HG03442 (cell line): ENCODE data around the gene NHLH2.

Source experiments
- ATAC-seq: cut with Tn5 transposase; IDR thresholded peaks from one replicate; pipeline ENCODE4 v1.9.1; 2021; ENCODE audit warnings: mild to moderate bottlenecking, moderate library complexity; ENCODE audit not compliant: unreplicated experiment

Gene NHLH2

GRCh38 chr1:115838431-115839028, 2.4 kb downstream of the NHLH2 start:
- no peak for ATAC-seq

- no peak for ATAC-seq
Observed at GRCh38 chr1:115837740-115838421, 3.0 kb downstream of the NHLH2 start.

- no peak for ATAC-seq
Observed at GRCh38 chr1:115837341-115837739, 3.6 kb downstream of the NHLH2 start.

GRCh38 chr1:115833856-115834255, 7.1 kb downstream of the NHLH2 start:
- no peak for ATAC-seq

- no peak for ATAC-seq
Observed at GRCh38 chr1:115832651-115833050, 8.3 kb downstream of the NHLH2 start.

GRCh38 chr1:115830963-115831362, 10.0 kb downstream of the NHLH2 start:
- no peak for ATAC-seq

GRCh38 chr1:115829947-115830346, 11.0 kb downstream of the NHLH2 start:
- no peak for ATAC-seq

GRCh38 chr1:115829023-115829674, 11.8 kb downstream of the NHLH2 start:
- ATAC-seq, result no peak

GRCh38 chr1:115828101-115829022, 12.6 kb downstream of the NHLH2 start:
- no peak for ATAC-seq

- no peak for ATAC-seq
Observed at GRCh38 chr1:115827452-115828044, 13.4 kb downstream of the NHLH2 start.

GRCh38 chr1:115826628-115827027, 14.3 kb downstream of the NHLH2 start:
- ATAC-seq, result no peak

GRCh38 chr1:115822117-115822516, 18.8 kb downstream of the NHLH2 start:
- no peak for ATAC-seq

GRCh38 chr1:115815694-115816093, 25.2 kb downstream of the NHLH2 start:
- ATAC-seq, result no peak

GRCh38 chr1:115814685-115815398, 26.1 kb downstream of the NHLH2 start:
- ATAC-seq, result no peak

- no peak for ATAC-seq
Observed at GRCh38 chr1:115813727-115814126, 27.2 kb downstream of the NHLH2 start.

- ATAC-seq, result no peak
Observed at GRCh38 chr1:115811140-115811828, 29.6 kb downstream of the NHLH2 start.

GRCh38 chr1:115810609-115811008, 30.3 kb downstream of the NHLH2 start:
- no peak for ATAC-seq

GRCh38 chr1:115809847-115810246, 31.1 kb downstream of the NHLH2 start:
- no peak for ATAC-seq

GRCh38 chr1:115809076-115809475, 31.9 kb downstream of the NHLH2 start:
- ATAC-seq, result no peak

- ATAC-seq, result peak; percentile 67
Observed at GRCh38 chr1:115807723-115808122, 33.2 kb downstream of the NHLH2 start.
